GM23338 (cell line): Measurements from ENCODE around the gene TMEM94. TPM values are rescaled to one million over a fixed set of nuclear protein-coding genes. Genes with fewer than 3 reads are reported as not detected.

ENCODE experiments used
- ATAC-seq: fragments of 200-7000 bp; cut with Tn5 transposase; 3 replicates; pipeline ENCODE4 v1.9.1; 2020
- DNase-seq: peaks from one replicate; pipeline ENCODE4 v3.0.0-alpha.2; 2015; ENCODE audit warnings: low spot score
- H2AFZ ChIP-seq: fragments of 200-600 bp; sonication (generic); 2 replicates; pipeline ENCODE4 v1.8.0; 2016; ENCODE audit warnings: antibody characterized with exemption, mild to moderate bottlenecking, moderate library complexity
- H3F3A ChIP-seq: fragments of 200-600 bp; sonication (generic); replicated peaks from 2 replicates; pipeline ENCODE4 v1.8.0; 2017; ENCODE audit warnings: antibody characterized with exemption, mixed run types, low read depth
- H3K27ac ChIP-seq: fragments of 200-600 bp; sonication (generic); 2 replicates; pipeline ENCODE4 v1.6.1; 2016; ENCODE audit warnings: low read depth
- H3K27me3 ChIP-seq: fragments of 200-600 bp; sonication (generic); 2 replicates; pipeline ENCODE4 v1.8.0; 2016; ENCODE audit warnings: mild to moderate bottlenecking, mixed run types, moderate library complexity; ENCODE audit not compliant: insufficient read depth
- H3K36me3 ChIP-seq: fragments of 200-600 bp; sonication (generic); 2 replicates; pipeline ENCODE4 v1.8.0; 2016; ENCODE audit warnings: mild to moderate bottlenecking; ENCODE audit not compliant: insufficient read depth
- H3K4me1 ChIP-seq: fragments of 200-600 bp; sonication (generic); 2 replicates; pipeline ENCODE4 v1.8.0; 2016; ENCODE audit warnings: mild to moderate bottlenecking, moderate library complexity; ENCODE audit not compliant: insufficient read depth
- H3K4me2 ChIP-seq: fragments of 200-600 bp; sonication (generic); 2 replicates; pipeline ENCODE4 v1.7.1; 2017; ENCODE audit warnings: mixed run types
- H3K4me3 ChIP-seq: fragments of 200-600 bp; sonication (generic); 2 replicates; pipeline ENCODE4 v1.6.1; 2016; ENCODE audit warnings: mixed run types
- H3K79me2 ChIP-seq: fragments of 200-600 bp; sonication (generic); replicated peaks from 2 replicates; pipeline ENCODE4 v1.8.0; 2017; ENCODE audit warnings: mild to moderate bottlenecking; ENCODE audit not compliant: insufficient read depth
- H3K9me2 ChIP-seq: fragments of 200-600 bp; sonication (generic); 2 replicates; pipeline ENCODE4 v1.8.0; 2017; ENCODE audit not compliant: insufficient read depth
- H4K20me1 ChIP-seq: fragments of 200-600 bp; sonication (generic); replicated peaks from 2 replicates; pipeline ENCODE4 v1.8.0; 2017; ENCODE audit warnings: mild to moderate bottlenecking; ENCODE audit not compliant: insufficient read depth
- H3K27ac Mint-ChIP-seq: 2 replicates; pipeline ENCODE4 v1.8.0; 2020; ENCODE audit warnings: inconsistent platforms, mild to moderate bottlenecking, moderate library complexity, mixed read lengths
- H3K27me3 Mint-ChIP-seq: 3 replicates; pipeline ENCODE4 v1.8.0; 2022; ENCODE audit warnings: low read depth, mild to moderate bottlenecking, moderate library complexity, mixed read lengths, inconsistent platforms; ENCODE audit not compliant: insufficient read depth, poor library complexity
- H3K36me3 Mint-ChIP-seq: 3 replicates; pipeline ENCODE4 v1.8.0; 2021; ENCODE audit warnings: low read depth, mild to moderate bottlenecking, inconsistent platforms, moderate library complexity, mixed read lengths
- H3K4me1 Mint-ChIP-seq: 3 replicates; pipeline ENCODE4 v1.8.0; 2020; ENCODE audit warnings: mild to moderate bottlenecking, inconsistent platforms, mixed read lengths
- H3K4me3 Mint-ChIP-seq: 3 replicates; pipeline ENCODE4 v1.8.0; 2021; ENCODE audit warnings: moderate library complexity, mild to moderate bottlenecking, inconsistent platforms, mixed read lengths
- H3K9me3 Mint-ChIP-seq: 3 replicates; pipeline ENCODE4 v1.8.0; 2020; ENCODE audit warnings: moderate library complexity, mild to moderate bottlenecking, inconsistent platforms, mixed read lengths
- CREB1 ChIP-seq: fragments of 250-450 bp; sonication (Bioruptor Pico); IDR thresholded peaks from 2 replicates; pipeline ENCODE4 v1.5.0; 2020; ENCODE audit warnings: low read depth, mild to moderate bottlenecking, moderate library complexity
- POLR2AphosphoS5 ChIP-seq: IDR thresholded peaks from 2 replicates; pipeline ENCODE4 v1.6.1; 2016; ENCODE audit warnings: antibody characterized with exemption, low read depth
- STAT1 ChIP-seq: IDR thresholded peaks from one replicate; pipeline ENCODE4 v1.6.1; 2016; ENCODE audit warnings: antibody characterized with exemption; ENCODE audit not compliant: unreplicated experiment
- ZNF331 ChIP-seq: fragments of 250-450 bp; sonication (Bioruptor Pico); IDR thresholded peaks from 2 replicates; pipeline ENCODE4 v1.5.0; 2020; ENCODE audit warnings: low read depth, mild to moderate bottlenecking, moderate library complexity
- polyA plus RNA-seq: library from polyadenylated mRNA; unstranded; fragments of >200 nt; fragmentation: Nextera tagmentation; extraction: Ambion mirVana; gene quantifications from 2 replicates; pipeline ENCODE4 v1.2.1, GENCODE V29; 2016
- total RNA-seq: library from RNA; depleted of rRNA; stranded (reverse); fragments of >200 nt; shearing (Covaris generic); gene quantifications from 2 replicates; pipeline ENCODE4 v1.2.3, GENCODE V29; 2014
- TF ChIP-seq, protein P1 (sequence below): fragments of 250-450 bp; sonication (Bioruptor Pico); IDR thresholded peaks from 2 replicates; pipeline ENCODE4 v1.5.0; 2020; ENCODE audit warnings: mild to moderate bottlenecking, moderate library complexity
- TF ChIP-seq, protein P2 (sequence below), 2 experiments: fragments of 200-600 bp in 1 of 2; sonication (generic) in 1 of 2; conservative IDR thresholded peaks; 2 replicates each; pipeline versions ENCODE4 v1.5.1 to v1.6.1; 2016 to 2017; ENCODE audit warnings: antibody characterized with exemption in 2 of 2, low read depth in 2 of 2, mild to moderate bottlenecking in 2 of 2, moderate library complexity in 1 of 2
- TF ChIP-seq, protein P3 (sequence below): IDR thresholded peaks from one replicate; pipeline ENCODE4 v1.6.1; 2018; ENCODE audit warnings: antibody characterized with exemption; ENCODE audit not compliant: unreplicated experiment
- TF ChIP-seq, protein P4 (sequence below): IDR thresholded peaks from 2 replicates; pipeline ENCODE4 v1.6.1; 2016; ENCODE audit warnings: antibody characterized with exemption

The TMEM94 gene
- total and polyA plus RNA-seq, 2 experiments from 2014 or later = 24.0 to 66.0 TPM

DNA sequence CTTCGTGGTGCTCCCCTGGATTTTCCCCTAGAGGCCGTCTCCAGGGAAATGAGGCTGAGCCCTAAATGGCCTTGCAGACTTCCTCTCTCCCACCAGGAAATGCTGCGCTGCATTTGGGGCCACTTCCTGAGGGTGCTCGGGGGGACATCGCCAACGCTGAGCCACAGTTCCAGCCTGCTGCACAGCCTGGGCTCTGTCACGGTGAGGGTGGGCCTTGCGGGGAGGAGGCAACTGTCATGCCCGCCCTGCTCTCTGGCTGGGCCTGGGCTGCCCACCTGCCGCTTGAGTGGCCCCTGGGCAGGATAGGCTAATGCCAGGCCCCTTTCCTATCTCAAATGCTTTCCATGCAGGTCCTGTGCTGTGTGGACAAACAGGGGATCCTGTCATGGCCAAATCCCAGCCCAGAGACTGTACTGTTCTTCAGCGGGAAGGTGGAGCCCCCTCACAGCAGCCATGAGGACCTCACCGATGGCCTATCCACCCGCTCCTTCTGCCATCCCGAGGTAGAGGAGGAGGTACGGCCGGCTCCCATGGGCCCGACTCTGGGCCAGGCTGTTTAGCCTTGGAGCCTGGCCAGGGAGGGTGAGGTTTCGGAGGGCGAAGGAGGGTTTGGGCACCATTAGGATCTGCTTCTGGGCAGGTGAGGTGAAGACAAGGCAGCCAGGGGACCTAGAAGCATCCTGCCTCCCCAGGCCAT lies 34.7 kb downstream of the TMEM94 start:
- no peak overlapping the region for H2AFZ ChIP-seq
- Mint-ChIP-seq H3K4me3 (no peak overlapping the region), H3K27ac (no peak overlapping the region), H3K4me1 (peaks cover 9% of the 10 kb centered on the region), H3K36me3 (no peaks in the 10 kb centered on the region; the same call in 2 of the 3 replicates), H3K27me3 (peaks cover 8% of the 10 kb centered on the region), H3K9me3 (no peaks in the 10 kb centered on the region)
- H3K4me1 ChIP-seq = no peaks in the 10 kb centered on the region
- H3K9me2 ChIP-seq = no peaks in the 10 kb centered on the region
- no peak overlapping the region for H3K27ac ChIP-seq
- H3K27me3 ChIP-seq = no peaks in the 10 kb centered on the region
- DNase-seq = no peak
- H3F3A ChIP-seq = no peaks in the 10 kb centered on the region
- ATAC-seq = no peak
- H3K4me2 ChIP-seq = no peak overlapping the region
- no peaks in the 10 kb centered on the region for H3K36me3 ChIP-seq
- TF ChIP-seq POLR2AphosphoS5 = no peak
- no peak for TF ChIP-seq STAT1
- TF ChIP-seq, protein P1, sequence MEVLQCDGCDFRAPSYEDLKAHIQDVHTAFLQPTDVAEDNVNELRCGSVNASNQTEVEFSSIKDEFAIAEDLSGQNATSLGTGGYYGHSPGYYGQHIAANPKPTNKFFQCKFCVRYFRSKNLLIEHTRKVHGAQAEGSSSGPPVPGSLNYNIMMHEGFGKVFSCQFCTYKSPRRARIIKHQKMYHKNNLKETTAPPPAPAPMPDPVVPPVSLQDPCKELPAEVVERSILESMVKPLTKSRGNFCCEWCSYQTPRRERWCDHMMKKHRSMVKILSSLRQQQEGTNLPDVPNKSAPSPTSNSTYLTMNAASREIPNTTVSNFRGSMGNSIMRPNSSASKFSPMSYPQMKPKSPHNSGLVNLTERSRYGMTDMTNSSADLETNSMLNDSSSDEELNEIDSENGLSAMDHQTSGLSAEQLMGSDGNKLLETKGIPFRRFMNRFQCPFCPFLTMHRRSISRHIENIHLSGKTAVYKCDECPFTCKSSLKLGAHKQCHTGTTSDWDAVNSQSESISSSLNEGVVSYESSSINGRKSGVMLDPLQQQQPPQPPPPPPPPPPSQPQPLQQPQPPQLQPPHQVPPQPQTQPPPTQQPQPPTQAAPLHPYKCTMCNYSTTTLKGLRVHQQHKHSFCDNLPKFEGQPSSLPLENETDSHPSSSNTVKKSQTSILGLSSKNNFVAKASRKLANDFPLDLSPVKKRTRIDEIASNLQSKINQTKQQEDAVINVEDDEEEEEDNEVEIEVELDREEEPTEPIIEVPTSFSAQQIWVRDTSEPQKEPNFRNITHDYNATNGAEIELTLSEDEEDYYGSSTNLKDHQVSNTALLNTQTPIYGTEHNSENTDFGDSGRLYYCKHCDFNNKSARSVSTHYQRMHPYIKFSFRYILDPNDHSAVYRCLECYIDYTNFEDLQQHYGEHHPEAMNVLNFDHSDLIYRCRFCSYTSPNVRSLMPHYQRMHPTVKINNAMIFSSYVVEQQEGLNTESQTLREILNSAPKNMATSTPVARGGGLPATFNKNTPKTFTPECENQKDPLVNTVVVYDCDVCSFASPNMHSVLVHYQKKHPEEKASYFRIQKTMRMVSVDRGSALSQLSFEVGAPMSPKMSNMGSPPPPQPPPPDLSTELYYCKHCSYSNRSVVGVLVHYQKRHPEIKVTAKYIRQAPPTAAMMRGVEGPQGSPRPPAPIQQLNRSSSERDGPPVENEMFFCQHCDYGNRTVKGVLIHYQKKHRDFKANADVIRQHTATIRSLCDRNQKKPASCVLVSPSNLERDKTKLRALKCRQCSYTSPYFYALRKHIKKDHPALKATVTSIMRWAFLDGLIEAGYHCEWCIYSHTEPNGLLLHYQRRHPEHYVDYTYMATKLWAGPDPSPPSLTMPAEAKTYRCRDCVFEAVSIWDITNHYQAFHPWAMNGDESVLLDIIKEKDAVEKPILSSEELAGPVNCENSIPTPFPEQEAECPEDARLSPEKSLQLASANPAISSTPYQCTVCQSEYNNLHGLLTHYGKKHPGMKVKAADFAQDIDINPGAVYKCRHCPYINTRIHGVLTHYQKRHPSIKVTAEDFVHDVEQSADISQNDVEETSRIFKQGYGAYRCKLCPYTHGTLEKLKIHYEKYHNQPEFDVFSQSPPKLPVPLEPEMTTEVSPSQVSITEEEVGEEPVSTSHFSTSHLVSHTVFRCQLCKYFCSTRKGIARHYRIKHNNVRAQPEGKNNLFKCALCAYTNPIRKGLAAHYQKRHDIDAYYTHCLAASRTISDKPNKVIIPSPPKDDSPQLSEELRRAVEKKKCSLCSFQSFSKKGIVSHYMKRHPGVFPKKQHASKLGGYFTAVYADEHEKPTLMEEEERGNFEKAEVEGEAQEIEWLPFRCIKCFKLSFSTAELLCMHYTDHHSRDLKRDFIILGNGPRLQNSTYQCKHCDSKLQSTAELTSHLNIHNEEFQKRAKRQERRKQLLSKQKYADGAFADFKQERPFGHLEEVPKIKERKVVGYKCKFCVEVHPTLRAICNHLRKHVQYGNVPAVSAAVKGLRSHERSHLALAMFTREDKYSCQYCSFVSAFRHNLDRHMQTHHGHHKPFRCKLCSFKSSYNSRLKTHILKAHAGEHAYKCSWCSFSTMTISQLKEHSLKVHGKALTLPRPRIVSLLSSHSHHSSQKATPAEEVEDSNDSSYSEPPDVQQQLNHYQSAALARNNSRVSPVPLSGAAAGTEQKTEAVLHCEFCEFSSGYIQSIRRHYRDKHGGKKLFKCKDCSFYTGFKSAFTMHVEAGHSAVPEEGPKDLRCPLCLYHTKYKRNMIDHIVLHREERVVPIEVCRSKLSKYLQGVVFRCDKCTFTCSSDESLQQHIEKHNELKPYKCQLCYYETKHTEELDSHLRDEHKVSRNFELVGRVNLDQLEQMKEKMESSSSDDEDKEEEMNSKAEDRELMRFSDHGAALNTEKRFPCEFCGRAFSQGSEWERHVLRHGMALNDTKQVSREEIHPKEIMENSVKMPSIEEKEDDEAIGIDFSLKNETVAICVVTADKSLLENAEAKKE (CRISPR knock-in tag) = no peak
- TF ChIP-seq, protein P2, sequence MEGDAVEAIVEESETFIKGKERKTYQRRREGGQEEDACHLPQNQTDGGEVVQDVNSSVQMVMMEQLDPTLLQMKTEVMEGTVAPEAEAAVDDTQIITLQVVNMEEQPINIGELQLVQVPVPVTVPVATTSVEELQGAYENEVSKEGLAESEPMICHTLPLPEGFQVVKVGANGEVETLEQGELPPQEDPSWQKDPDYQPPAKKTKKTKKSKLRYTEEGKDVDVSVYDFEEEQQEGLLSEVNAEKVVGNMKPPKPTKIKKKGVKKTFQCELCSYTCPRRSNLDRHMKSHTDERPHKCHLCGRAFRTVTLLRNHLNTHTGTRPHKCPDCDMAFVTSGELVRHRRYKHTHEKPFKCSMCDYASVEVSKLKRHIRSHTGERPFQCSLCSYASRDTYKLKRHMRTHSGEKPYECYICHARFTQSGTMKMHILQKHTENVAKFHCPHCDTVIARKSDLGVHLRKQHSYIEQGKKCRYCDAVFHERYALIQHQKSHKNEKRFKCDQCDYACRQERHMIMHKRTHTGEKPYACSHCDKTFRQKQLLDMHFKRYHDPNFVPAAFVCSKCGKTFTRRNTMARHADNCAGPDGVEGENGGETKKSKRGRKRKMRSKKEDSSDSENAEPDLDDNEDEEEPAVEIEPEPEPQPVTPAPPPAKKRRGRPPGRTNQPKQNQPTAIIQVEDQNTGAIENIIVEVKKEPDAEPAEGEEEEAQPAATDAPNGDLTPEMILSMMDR (conservative IDR thresholded peaks at IDR 0.05; ENCODE audit: low read depth in 2 of 2) = no peak
- TF ChIP-seq ZNF331 (CRISPR knock-in tag) = no peak
- TF ChIP-seq, protein P3, sequence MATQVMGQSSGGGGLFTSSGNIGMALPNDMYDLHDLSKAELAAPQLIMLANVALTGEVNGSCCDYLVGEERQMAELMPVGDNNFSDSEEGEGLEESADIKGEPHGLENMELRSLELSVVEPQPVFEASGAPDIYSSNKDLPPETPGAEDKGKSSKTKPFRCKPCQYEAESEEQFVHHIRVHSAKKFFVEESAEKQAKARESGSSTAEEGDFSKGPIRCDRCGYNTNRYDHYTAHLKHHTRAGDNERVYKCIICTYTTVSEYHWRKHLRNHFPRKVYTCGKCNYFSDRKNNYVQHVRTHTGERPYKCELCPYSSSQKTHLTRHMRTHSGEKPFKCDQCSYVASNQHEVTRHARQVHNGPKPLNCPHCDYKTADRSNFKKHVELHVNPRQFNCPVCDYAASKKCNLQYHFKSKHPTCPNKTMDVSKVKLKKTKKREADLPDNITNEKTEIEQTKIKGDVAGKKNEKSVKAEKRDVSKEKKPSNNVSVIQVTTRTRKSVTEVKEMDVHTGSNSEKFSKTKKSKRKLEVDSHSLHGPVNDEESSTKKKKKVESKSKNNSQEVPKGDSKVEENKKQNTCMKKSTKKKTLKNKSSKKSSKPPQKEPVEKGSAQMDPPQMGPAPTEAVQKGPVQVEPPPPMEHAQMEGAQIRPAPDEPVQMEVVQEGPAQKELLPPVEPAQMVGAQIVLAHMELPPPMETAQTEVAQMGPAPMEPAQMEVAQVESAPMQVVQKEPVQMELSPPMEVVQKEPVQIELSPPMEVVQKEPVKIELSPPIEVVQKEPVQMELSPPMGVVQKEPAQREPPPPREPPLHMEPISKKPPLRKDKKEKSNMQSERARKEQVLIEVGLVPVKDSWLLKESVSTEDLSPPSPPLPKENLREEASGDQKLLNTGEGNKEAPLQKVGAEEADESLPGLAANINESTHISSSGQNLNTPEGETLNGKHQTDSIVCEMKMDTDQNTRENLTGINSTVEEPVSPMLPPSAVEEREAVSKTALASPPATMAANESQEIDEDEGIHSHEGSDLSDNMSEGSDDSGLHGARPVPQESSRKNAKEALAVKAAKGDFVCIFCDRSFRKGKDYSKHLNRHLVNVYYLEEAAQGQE = no peak
- TF ChIP-seq CREB1 (CRISPR knock-in tag) = no peak
- TF ChIP-seq, protein P4, sequence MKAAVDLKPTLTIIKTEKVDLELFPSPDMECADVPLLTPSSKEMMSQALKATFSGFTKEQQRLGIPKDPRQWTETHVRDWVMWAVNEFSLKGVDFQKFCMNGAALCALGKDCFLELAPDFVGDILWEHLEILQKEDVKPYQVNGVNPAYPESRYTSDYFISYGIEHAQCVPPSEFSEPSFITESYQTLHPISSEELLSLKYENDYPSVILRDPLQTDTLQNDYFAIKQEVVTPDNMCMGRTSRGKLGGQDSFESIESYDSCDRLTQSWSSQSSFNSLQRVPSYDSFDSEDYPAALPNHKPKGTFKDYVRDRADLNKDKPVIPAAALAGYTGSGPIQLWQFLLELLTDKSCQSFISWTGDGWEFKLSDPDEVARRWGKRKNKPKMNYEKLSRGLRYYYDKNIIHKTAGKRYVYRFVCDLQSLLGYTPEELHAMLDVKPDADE = no peak
- no peak overlapping the region for H3K4me3 ChIP-seq
- H3K79me2 ChIP-seq = no peaks in the 10 kb centered on the region
- H4K20me1 ChIP-seq = no peaks in the 10 kb centered on the region
